GM12872 (cell line): ENCODE data around the gene JCHAIN.
A peak's percentile ranks its signal among the peaks of the same experiment; 100 is the strongest.

Experiments
- TF ChIP-seq, protein P1 (sequence below): IDR thresholded peaks from 3 replicates; pipeline ENCODE4 v1.5.1; 2011; ENCODE audit warnings: low read depth, mild to moderate bottlenecking, low read length, moderate library complexity; ENCODE audit not compliant: insufficient read depth

Gene JCHAIN

DNA sequence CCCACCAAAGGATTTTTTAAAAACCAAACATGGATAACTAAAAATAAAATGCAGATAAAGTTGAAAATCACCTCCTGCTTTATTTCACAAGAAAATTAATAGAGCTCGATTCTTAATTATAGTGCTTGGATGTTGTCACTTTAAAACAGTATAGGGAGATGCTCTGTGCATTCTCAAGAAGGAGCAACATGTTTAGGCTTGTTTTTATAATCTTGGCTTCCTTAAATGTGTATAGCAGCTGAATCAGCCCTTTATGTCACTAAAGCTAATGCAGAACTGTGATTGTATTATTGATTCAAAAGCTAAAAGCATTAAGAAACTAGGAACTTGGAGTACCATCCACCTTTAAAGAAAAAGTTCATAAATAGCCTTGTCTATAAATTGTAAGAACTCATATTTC lies 35.0 kb upstream of the JCHAIN start:
- TF ChIP-seq, protein P1, sequence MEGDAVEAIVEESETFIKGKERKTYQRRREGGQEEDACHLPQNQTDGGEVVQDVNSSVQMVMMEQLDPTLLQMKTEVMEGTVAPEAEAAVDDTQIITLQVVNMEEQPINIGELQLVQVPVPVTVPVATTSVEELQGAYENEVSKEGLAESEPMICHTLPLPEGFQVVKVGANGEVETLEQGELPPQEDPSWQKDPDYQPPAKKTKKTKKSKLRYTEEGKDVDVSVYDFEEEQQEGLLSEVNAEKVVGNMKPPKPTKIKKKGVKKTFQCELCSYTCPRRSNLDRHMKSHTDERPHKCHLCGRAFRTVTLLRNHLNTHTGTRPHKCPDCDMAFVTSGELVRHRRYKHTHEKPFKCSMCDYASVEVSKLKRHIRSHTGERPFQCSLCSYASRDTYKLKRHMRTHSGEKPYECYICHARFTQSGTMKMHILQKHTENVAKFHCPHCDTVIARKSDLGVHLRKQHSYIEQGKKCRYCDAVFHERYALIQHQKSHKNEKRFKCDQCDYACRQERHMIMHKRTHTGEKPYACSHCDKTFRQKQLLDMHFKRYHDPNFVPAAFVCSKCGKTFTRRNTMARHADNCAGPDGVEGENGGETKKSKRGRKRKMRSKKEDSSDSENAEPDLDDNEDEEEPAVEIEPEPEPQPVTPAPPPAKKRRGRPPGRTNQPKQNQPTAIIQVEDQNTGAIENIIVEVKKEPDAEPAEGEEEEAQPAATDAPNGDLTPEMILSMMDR, result no peak

DNA sequence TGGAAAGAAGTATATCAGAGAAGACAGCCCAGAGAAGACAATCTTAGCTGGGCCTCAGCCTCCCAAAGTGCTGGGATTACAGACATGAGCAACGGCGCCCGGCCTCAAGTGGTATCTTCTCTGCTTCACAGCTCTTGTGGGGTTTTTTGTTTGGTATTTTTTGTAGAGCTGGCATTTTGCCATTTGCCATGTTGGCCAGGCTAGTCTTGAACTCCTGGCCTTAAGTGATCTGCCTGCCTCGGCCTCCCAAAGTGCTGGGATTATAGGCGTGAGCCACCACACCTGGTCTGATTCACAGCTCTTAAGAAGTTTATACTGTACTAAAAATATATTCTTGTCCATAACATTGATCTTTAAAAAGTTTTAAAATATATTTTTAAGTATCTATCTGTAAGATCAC lies 34.4 kb upstream of the JCHAIN start:
- TF ChIP-seq, protein P1, result no peak

DNA sequence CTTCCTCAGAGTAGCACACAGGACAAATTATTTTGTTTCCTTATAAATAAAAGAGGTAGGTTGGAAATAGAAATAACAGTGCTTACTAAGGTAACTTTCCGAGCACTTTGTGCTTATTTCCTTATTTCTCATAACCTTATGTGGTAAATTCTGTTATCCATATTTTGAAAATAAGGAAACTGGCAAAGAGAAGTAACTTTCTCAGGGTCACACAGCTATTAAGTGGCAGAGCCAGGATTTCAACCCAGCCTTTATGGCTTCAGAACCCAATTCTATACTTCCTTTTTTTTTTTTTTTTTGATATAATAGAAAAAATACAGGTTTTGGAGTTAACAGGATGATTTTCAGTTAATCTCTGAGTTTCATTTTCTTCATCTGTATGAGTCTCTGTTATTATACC lies 25.4 kb upstream of the JCHAIN start:
- TF ChIP-seq, protein P1, result no peak

DNA sequence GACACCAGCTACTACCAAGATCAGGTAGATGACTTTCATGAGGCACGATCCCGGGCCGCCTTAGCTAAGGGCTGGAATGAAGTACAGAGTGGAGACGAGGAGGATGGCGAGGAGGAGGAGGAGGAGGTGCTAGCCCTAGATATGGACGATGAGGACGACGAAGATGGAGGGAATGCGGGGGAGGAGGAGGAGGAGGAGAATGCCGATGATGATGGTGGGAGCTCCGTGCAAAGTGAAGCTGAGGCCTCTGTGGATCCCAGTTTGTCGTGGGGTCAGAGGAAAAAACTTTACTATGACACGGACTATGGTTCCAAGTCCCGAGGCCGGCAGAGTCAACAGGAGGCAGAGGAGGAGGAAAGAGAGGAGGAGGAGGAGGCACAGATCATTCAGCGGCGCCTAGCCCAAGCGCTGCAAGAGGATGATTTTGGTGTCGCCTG lies 22.5 kb upstream of the JCHAIN start:
- TF ChIP-seq, protein P1, result no peak

DNA sequence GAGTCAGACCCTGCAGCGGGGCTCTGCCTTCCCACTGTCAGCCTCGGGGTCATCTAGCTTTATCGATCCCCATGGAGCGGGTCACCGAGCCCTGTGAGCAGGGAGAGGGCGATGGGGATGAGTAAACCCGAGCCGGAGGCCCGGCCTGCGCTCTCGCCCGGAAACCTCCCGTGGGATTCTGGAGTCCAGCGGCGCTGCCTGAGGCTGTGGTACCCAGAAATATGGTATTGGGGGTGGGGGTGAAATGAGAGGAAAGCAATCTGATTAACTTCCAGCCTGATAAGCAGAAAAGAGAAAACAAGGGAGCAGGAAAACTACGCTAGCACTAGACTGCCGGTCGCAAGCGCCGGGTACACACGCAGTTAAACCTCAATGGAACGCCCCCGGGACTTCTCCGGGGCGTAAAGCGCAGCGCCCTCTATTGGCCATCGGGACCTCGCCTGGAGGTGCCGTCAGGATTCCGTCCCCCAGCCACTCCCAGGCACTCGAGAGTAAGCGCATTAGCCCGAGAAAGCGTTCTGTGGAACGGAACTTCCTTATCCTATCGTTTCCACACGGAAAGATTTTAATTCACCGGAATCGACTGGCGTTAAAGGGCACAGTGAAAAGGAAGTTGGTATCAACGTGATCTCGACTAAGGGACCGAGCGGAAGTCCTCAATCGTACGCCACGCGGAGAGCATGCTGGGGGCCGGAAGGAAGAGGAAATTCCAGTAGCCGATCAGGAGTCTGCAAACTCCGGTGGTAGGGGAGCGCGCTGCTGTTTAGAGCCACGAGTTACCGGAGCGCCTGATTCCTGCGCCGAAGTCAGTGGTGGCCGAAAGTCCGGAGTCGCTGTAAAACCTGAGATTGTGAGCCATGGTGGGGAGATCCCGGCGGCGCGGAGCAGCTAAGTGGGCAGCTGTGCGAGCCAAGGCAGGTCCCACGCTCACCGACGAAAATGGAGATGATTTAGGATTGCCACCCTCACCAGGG lies 21.8 kb upstream of the JCHAIN start, which contains the start of gene UTP3:
Gene UTP3 (plus strand): TSS at position 712 of the 974 bp plus-strand sequence. CDS start 146 bp downstream, at position 858.
- TF ChIP-seq, protein P1, result peak; percentile 98

DNA sequence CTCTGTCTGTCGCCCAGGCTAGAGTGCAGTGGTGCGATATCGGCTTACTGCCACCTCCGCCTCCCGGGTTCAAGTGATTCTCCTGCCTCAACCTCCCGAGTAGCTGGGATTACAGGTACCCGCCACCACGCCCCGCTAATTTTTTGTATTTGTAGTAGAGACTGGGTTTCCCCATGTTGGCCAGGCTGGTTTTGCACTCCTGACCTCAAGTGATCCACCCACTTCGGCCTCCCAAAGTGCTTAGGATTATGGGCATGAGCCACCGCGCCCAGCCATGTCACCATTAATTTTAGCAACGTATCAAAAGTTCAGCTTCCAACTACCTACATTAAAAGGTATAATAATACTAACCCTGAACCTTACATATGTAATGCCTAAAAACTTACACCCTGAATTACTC lies 21.1 kb upstream of the JCHAIN start:
- TF ChIP-seq, protein P1, result no peak

DNA sequence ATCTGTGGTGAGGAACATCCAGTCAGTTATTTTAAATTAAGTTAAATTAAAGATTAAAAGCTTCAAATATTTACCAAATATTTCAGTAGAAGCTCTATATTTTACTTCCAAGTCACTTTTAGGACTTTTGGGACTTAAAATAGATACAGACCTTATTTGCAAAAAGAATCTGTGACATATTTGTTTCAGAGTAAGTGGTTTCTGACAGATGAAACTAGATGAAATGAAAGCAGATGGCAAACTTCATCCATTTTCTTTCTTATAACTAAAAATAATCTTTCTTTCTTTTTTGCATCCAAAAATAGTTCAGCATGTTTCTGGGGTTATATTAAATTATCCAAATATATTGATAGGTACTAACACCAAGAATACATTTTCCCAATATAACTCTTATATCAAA lies 15.4 kb upstream of the JCHAIN start:
- TF ChIP-seq, protein P1, result no peak
